Lower leg skin (tissue), 3 donors: ENCODE measurements around the gene DAAM2.

Experiments used
- POLR2A ChIP-seq, 2 donors: fragments of 450-650 bp; IDR thresholded peaks; one replicate each; pipeline ENCODE4 v1.6.1; 2016 to 2017; ENCODE audit warnings: antibody characterized with exemption in 2 of 2, mild to moderate bottlenecking in 1 of 2, moderate library complexity in 1 of 2
- TF ChIP-seq, protein P1 (sequence below), 3 donors: fragments of 450-650 bp; IDR thresholded peaks; one replicate each; pipeline ENCODE4 v1.5.1; 2016; ENCODE audit warnings: antibody characterized with exemption in 3 of 3, mild to moderate bottlenecking in 3 of 3, moderate library complexity in 2 of 3

GRCh38 chr6:39778581-39779255 lies 13.5 kb upstream of the DAAM2 start:
- no peak for TF ChIP-seq POLR2A (IDR thresholded peaks at IDR 0.05)
- TF ChIP-seq, protein P1, sequence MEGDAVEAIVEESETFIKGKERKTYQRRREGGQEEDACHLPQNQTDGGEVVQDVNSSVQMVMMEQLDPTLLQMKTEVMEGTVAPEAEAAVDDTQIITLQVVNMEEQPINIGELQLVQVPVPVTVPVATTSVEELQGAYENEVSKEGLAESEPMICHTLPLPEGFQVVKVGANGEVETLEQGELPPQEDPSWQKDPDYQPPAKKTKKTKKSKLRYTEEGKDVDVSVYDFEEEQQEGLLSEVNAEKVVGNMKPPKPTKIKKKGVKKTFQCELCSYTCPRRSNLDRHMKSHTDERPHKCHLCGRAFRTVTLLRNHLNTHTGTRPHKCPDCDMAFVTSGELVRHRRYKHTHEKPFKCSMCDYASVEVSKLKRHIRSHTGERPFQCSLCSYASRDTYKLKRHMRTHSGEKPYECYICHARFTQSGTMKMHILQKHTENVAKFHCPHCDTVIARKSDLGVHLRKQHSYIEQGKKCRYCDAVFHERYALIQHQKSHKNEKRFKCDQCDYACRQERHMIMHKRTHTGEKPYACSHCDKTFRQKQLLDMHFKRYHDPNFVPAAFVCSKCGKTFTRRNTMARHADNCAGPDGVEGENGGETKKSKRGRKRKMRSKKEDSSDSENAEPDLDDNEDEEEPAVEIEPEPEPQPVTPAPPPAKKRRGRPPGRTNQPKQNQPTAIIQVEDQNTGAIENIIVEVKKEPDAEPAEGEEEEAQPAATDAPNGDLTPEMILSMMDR (IDR thresholded peaks at IDR 0.05) = no peak
